Smooth muscle cell (in vitro differentiated cells): ENCODE results near the gene NKIRAS2. TPM values are rescaled to one million over a fixed set of nuclear protein-coding genes. Genes with fewer than 3 reads are reported as not detected.

Experiments used
- DNase-seq: peaks from one replicate; lab custom pipeline; 2025; ENCODE audit not compliant: unreplicated experiment; lab: John Stamatoyannopoulos, UW
- H2AFZ ChIP-seq: fragments of 200-600 bp; sonication (generic); 2 replicates; pipeline ENCODE4 v1.6.0; 2016; ENCODE audit warnings: antibody characterized with exemption, low read depth, mild to moderate bottlenecking
- H3F3A ChIP-seq: fragments of 200-600 bp; sonication (generic); 2 replicates; pipeline ENCODE4 v1.6.0; 2017; ENCODE audit warnings: antibody characterized with exemption, low read depth
- H3K27ac ChIP-seq: fragments of 200-600 bp; sonication (generic); 2 replicates; pipeline ENCODE4 v1.5.1; 2016; ENCODE audit warnings: low read depth, mild to moderate bottlenecking
- H3K27me3 ChIP-seq: fragments of 200-600 bp; sonication (generic); 2 replicates; pipeline ENCODE4 v1.6.1; 2016; ENCODE audit warnings: low read depth, mild to moderate bottlenecking
- H3K36me3 ChIP-seq: fragments of 200-600 bp; sonication (generic); 2 replicates; pipeline ENCODE4 v1.5.1; 2016; ENCODE audit warnings: low read depth
- H3K4me1 ChIP-seq: fragments of 200-600 bp; sonication (generic); 2 replicates; pipeline ENCODE4 v1.5.1; 2016; ENCODE audit warnings: low read depth
- H3K4me2 ChIP-seq: fragments of 200-600 bp; sonication (generic); 2 replicates; pipeline ENCODE4 v1.6.0; 2016; ENCODE audit warnings: mild to moderate bottlenecking
- H3K4me3 ChIP-seq: fragments of 200-600 bp; sonication (generic); 2 replicates; pipeline ENCODE4 v1.5.1; 2016; ENCODE audit warnings: mild to moderate bottlenecking
- H3K79me2 ChIP-seq: fragments of 200-600 bp; sonication (generic); 2 replicates; pipeline ENCODE4 v1.6.0; 2016; ENCODE audit warnings: low read depth, mild to moderate bottlenecking
- H3K9ac ChIP-seq: fragments of 200-600 bp; sonication (generic); 2 replicates; pipeline ENCODE4 v1.6.0; 2016; ENCODE audit warnings: low read depth
- H3K9me3 ChIP-seq: fragments of 200-600 bp; sonication (generic); replicated peaks from 2 replicates; pipeline ENCODE4 v1.5.1; 2016; ENCODE audit warnings: low read depth
- H4K20me1 ChIP-seq: fragments of 200-600 bp; sonication (generic); 2 replicates; pipeline ENCODE4 v1.6.0; 2016; ENCODE audit warnings: low read depth
- CTCF ChIP-seq: fragments of 200-600 bp; sonication (generic); IDR thresholded peaks from 2 replicates; pipeline ENCODE4 v1.5.1; 2017; ENCODE audit warnings: borderline replicate concordance, mild to moderate bottlenecking, antibody characterized with exemption; ENCODE audit not compliant: insufficient read depth, poor library complexity, severe bottlenecking
- WGBS: methylation state at CpG from one replicate; pipeline ENCODE4 v1.1.7; 2016; ENCODE audit warnings: low lambda C conversion rate; 5-methylcytosine and 5-hydroxymethylcytosine counted together
- polyA plus RNA-seq: library from polyadenylated mRNA; unstranded; fragments of >200 nt; fragmentation: Nextera tagmentation; extraction: Ambion mirVana; gene quantifications from 2 replicates; pipeline ENCODE4 v1.2.1, GENCODE V29; 2016
- total RNA-seq: library from RNA; depleted of rRNA; stranded (reverse); fragments of >200 nt; gene quantifications from 2 replicates; pipeline ENCODE4 v1.2.3, GENCODE V29; 2014

Gene NKIRAS2
- total and polyA plus RNA-seq, 2 experiments from 2014 or later, result 21.3 to 50.1 TPM

- no peak overlapping the region for H3K9ac ChIP-seq
- TF ChIP-seq CTCF, result no peak
- no peak for DNase-seq
- peak overlapping the region; percentile 53 for H3K27ac ChIP-seq
- H3K4me2 ChIP-seq, result no peak overlapping the region
- WGBS, result 65% methylated on average over 14 of the region's 14 CpGs
- no peaks in the 10 kb centered on the region for H3K27me3 ChIP-seq
- H4K20me1 ChIP-seq, result no peaks in the 10 kb centered on the region
- no peak overlapping the region for H2AFZ ChIP-seq
- H3K36me3 ChIP-seq, result peaks cover 21% of the 10 kb centered on the region
- no peak overlapping the region for H3K4me3 ChIP-seq
- peaks cover 9% of the 10 kb centered on the region for H3F3A ChIP-seq
- no peaks in the 10 kb centered on the region for H3K4me1 ChIP-seq
- H3K79me2 ChIP-seq, result peaks cover 7% of the 10 kb centered on the region
- H3K9me3 ChIP-seq, result no peaks in the 10 kb centered on the region
These were observed 37.7 kb upstream of the NKIRAS2 start for GRCh38 chr17:41982026-41982760.

- no peak overlapping the region for H3K4me3 ChIP-seq
- DNase-seq, result no peak
- H3K4me2 ChIP-seq, result no peak overlapping the region
- H3K27me3 ChIP-seq, result no peaks in the 10 kb centered on the region
- peaks cover 7% of the 10 kb centered on the region for H3K79me2 ChIP-seq
- over 99% methylated on average over 8 of the region's 8 CpGs for WGBS
- no peak overlapping the region for H3K9ac ChIP-seq
- H3F3A ChIP-seq, result peaks cover 9% of the 10 kb centered on the region
- no peak for TF ChIP-seq CTCF
- H3K36me3 ChIP-seq, result peaks cover 32% of the 10 kb centered on the region
- H3K4me1 ChIP-seq, result no peaks in the 10 kb centered on the region
- H3K27ac ChIP-seq, result no peak overlapping the region
- no peak overlapping the region for H2AFZ ChIP-seq
- H3K9me3 ChIP-seq, result no peaks in the 10 kb centered on the region
- H4K20me1 ChIP-seq, result no peaks in the 10 kb centered on the region
These were observed 35.4 kb upstream of the NKIRAS2 start for GRCh38 chr17:41984454-41984853.

GRCh38 chr17:41985919-41986318 is 34.0 kb upstream of the NKIRAS2 start:
- Histone ChIP-seq H3K27me3 (no peaks in the 10 kb centered on the region), H2AFZ (no peak overlapping the region), H3K9ac (no peak overlapping the region), H3F3A (peaks cover 9% of the 10 kb centered on the region), H3K27ac (no peak overlapping the region), H3K9me3 (no peaks in the 10 kb centered on the region), H3K4me3 (no peak overlapping the region), H3K4me2 (no peak overlapping the region), H4K20me1 (peaks cover 2% of the 10 kb centered on the region), H3K4me1 (no peaks in the 10 kb centered on the region), H3K79me2 (peaks cover 2% of the 10 kb centered on the region), H3K36me3 (peaks cover 26% of the 10 kb centered on the region)
- TF ChIP-seq CTCF, result no peak
- no peak for DNase-seq
- 97% methylated on average over 8 of the region's 8 CpGs for WGBS

- 92% methylated on average over 1 of the region's 1 CpG for WGBS
- no peaks in the 10 kb centered on the region for H3K4me1 ChIP-seq
- H3K9me3 ChIP-seq, result no peaks in the 10 kb centered on the region
- H3K9ac ChIP-seq, result no peak overlapping the region
- H2AFZ ChIP-seq, result no peak overlapping the region
- no peak for TF ChIP-seq CTCF
- H3F3A ChIP-seq, result peaks cover 9% of the 10 kb centered on the region
- H3K4me3 ChIP-seq, result no peak overlapping the region
- no peaks in the 10 kb centered on the region for H3K79me2 ChIP-seq
- peaks cover 4% of the 10 kb centered on the region for H4K20me1 ChIP-seq
- H3K36me3 ChIP-seq, result peaks cover 20% of the 10 kb centered on the region
- H3K4me2 ChIP-seq, result no peak overlapping the region
- no peaks in the 10 kb centered on the region for H3K27me3 ChIP-seq
- H3K27ac ChIP-seq, result no peak overlapping the region
- DNase-seq, result no peak
These were observed 33.3 kb upstream of the NKIRAS2 start for GRCh38 chr17:41986634-41987033.
